ENCODE results near the gene RNF7.
"Not testable (repeated sequence)": the region's sequence is repeated elsewhere in the genome, so short reads cannot be mapped to it uniquely, and the experiment has no call there.

Gene RNF7

DNA sequence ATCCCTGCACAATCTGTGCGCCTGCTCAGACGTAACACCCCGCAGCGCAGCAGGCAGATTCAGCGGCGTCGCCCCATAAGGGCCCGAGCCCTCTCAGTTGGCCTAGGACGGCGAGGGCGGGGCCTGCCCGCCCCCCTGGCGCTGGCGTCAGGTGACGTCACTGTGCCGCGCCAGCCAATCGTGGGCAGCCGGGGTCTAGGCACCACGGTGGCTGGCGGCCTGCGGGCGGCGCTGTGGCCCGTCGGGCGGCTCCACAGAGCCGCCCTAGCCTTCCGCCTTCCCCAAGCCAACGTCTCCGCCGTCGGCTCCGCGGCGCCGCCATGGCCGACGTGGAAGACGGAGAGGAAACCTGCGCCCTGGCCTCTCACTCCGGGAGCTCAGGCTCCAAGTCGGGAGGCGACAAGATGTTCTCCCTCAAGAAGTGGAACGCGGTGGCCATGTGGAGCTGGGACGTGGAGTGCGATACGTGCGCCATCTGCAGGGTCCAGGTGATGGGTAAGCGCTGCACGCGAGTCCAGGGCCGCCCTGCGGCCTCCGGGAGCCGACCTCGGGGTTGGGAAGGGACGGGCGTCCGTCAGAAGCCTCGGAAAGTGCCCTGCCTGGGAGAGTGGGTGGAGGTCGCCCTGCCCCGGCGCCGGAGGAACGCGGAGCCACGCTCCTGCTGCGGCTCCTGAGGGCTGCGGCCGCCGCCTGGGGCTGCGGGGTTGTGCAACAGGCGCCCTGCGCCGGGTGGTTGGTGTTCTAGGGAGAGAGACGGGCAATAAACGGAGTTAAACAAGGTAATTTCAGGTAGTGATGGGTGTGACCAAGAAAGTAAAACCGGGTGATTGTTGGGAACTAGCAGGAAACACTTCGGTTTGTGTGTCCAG is at the start of gene RNF7:
RNF7 (plus strand) TSS at position 277 of the 869 bp plus-strand sequence; CDS start at position 321, 44 bp downstream.
- DNase-seq = peak; percentile 80

DNA sequence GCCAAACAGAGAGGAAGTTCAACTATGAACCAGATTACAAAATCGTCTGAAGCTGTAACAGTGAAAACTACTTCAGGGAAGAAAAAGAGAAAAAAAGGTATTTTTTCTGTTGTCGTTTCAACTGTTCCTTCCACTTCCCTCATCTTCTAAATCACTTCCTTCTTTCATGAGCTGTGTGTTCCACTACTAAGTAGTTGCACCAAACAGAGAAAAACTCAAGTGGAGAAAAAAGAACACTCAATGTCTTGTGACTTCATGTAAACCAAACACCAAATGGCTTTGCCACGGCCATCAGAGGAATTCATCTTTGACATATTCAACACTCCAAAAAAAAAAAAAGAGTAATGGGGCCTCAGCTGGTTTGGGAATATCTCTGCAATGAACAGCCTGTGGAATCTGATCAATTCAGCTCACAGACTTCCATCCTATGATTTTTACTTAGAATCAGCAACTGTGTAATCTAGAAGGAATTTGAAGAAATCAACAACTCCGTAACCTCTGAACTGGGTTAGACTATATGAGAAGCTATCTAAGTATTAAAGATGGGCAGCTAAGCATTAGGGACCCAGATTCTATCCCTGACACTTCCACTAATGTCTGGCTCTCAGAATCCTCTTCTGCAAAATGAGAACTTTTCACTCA is 47.5 kb upstream of the RNF7 start:
- DNase-seq = no peak

DNA sequence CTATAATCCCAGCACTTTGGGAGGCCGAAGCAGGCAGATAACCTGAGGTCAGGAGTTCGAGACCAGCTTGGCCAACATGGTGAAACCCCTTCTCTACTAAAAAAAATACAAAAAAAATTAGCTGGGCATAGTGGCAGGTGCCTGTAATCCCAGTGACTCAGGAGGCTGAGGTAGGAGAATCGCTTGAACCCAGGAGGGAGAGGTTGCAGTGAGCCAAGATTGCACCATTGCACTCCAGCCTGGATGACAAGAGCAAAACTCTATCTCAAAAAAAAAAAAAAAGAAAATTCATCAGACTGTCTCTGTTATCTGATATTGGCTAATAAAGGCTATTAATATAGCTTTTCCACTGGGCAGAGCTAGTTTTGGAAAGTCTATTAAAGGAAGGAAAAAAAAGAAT is 46.6 kb upstream of the RNF7 start:
- not testable (repeated sequence) for DNase-seq

DNA sequence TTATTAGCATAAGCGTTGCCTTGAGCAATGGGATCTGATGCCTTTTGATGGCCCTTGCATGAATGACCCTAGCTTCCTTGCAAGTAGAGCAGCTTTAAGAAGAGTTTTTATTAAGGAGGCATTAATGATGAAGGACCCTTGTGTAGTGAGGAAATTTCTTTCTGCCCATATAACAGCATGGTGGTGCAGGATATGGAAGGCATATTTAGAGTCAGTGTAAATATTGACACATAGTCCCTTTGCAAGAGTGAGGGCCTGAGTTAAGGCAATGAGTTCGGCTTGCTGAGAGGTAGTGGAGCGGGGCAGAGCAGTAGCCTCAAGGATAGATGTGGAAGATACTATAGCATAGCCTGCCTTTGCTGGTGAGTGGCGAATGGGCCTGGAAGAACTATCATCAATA is 45.1 kb upstream of the RNF7 start:
- DNase-seq = not testable (repeated sequence)

- no peak for DNase-seq
Observed at GRCh38 chr3:141699324-141699723, 38.8 kb upstream of the RNF7 start.

GRCh38 chr3:141699897-141700296 is 38.2 kb upstream of the RNF7 start:
- no peak for DNase-seq

- DNase-seq = not testable (repeated sequence)
Observed at GRCh38 chr3:141703367-141703766, 34.7 kb upstream of the RNF7 start.

GRCh38 chr3:141707741-141708203 is 30.3 kb upstream of the RNF7 start:
- DNase-seq = no peak

GRCh38 chr3:141708367-141708766 is 29.7 kb upstream of the RNF7 start:
- DNase-seq = no peak

- no peak for DNase-seq
Observed at GRCh38 chr3:141709126-141709770, 28.9 kb upstream of the RNF7 start.

DNA sequence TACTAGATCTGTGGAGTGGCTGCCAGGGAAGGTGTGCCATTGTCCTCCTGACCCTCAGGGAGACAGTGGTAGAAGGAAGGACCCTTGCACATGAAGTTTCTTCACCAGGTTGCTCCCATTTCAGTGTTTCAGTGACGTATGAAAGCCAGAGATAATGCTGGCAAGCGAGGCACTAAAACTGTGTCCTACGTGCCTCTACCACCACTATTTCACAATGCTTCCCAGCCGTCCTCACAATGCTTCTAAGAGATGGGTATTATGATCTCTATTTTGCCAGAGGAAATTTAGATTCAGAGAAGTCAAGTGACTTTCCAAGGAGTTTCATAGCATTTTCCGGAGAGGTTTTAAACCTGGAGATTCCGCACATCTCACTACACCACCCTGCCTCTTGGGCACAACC is 28.0 kb upstream of the RNF7 start:
- no peak for DNase-seq

- DNase-seq = no peak
Observed at GRCh38 chr3:141710888-141711616, 27.0 kb upstream of the RNF7 start.

GRCh38 chr3:141714671-141715070 is 23.4 kb upstream of the RNF7 start:
- DNase-seq = no peak

GRCh38 chr3:141722081-141722480 is 16.0 kb upstream of the RNF7 start:
- DNase-seq = no peak

DNA sequence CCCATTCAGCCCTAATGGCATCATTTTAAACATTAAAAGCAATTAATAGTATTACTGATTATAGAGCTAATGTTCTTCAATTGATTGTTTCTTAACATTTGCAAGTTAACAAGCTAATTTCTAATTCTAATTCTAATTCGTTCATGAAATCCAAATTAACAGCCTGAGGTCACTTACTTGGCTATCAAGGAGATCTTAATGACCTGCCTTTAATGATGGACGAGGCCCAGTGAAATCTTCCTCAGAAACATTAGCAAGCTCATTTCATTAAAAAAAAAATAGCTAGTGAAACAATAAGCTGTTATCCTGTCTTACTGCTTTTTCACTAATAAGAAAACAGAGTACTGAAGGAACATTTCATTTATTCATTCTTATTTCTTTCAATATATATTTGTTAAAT is 15.4 kb upstream of the RNF7 start:
- no peak for DNase-seq

DNA sequence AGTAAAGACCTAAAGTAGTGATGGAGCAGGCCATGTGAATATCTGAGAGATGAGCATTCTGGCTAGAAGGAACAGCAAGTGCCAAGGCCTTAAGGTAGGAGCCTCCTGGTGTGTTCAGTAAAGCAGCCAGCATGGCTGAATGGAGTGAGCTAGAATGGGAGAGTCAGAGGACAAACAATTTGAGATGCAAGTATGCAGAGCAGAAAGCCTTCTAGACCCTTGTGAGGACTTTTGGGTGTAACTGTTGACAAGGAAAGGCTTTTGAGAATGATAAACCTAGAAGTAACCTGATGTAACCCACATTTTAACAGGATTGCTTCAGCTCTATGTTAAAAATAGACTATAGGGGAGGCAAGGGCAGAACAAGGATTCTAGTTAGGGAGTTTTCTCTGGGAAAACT is 14.8 kb upstream of the RNF7 start:
- no peak for DNase-seq

DNA sequence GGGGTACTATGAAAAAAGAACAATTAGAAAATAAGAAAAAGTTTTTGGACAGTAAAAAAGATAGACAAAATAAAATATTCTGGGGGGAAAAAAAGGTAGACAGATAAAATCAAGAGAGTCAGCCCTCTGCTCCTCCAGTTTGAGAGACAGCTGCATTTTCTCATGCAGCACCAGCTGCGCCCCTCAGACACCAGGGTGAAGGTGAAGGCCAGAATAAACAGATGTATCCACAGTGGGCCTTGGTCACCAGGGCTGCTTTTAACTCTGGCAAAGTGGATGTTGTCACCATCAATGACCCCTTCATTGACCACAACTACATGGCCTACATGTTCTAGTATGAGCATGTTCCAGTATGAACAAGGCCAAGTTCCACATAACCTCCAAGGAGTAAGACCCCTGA is 13.9 kb upstream of the RNF7 start:
- DNase-seq = no peak

DNA sequence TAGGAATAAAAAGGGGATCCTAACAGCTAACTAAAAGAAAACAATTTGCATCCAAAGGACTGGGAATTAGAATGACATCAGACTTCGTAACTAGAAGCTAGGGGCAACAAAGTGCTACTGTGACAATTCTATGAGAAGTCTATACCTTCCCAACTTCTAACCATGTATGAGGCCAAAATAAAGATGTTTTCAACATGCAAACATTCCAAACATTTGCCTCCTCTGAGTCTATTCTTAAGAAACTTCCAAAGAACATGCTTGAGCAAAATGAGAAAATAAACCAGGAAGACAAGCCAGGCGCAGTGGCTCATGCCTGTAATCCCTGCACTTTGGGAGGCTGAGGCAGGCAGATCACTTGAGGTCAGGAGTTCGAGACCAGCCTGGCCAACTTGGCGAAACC is 13.1 kb upstream of the RNF7 start:
- DNase-seq = no peak

DNA sequence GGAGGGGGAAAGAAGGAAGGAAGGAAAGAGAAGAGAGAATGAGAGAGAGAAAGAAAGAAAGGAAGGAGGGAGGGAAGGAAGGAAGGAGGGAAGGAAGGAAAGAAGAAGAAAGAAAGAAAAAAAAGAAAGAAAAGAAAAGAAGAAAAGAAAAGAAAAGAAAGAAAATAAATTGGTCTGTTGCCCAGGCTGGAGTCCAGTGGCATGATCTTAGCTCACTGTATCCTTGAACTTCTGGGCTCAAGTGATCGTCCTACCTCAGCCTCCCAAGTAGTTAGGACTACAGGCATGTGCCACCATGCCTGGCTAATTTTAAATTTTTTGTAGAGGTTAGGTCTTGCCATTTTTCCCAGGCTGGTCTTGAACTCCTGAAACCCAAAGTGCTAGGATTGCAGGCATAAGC is 11.6 kb upstream of the RNF7 start:
- DNase-seq = no peak

DNA sequence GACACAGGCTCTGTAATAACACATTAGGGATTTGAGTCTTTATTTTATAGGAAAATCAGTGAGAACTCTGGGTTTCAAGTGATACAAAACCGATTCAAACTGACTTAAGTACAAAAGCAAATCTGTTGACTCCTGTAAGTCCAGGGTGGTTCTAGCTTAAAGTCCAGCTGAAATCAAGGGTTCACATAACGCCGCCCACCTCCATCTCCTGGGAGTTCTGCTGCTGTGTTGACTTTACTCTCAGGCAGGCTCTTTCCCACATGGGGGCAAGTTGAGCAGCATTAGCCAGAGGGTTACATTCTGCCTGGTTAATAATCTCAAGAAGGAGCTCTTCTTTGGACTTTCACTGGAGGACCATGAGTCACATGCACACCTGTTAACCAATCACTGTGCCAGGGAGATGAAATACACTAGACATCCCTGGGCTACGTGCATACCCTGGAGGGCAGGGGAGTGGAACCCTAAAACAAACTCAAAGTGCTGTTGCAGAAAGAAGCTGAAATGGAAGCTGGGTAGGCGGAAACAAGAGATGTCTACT is 9.7 kb upstream of the RNF7 start:
- no peak for DNase-seq

GRCh38 chr3:141729240-141729639 is 8.9 kb upstream of the RNF7 start:
- DNase-seq = no peak

GRCh38 chr3:141735176-141735575 is 2.9 kb upstream of the RNF7 start:
- no peak for DNase-seq
